DLD1 (cell line): ENCODE measurements around the gene TNIP1.

Experiments
- in situ Hi-C: cut with HindIII; loops from 2 replicates; pipeline ENCODE4 v1.10.0; 2017; ENCODE audit warnings: low sequenced_read_pairs

Gene TNIP1

GRCh38 chr5:151067632-151068432 lies 13.0 kb downstream of the TNIP1 start:
- in situ Hi-C loops = no loop called here

DNA sequence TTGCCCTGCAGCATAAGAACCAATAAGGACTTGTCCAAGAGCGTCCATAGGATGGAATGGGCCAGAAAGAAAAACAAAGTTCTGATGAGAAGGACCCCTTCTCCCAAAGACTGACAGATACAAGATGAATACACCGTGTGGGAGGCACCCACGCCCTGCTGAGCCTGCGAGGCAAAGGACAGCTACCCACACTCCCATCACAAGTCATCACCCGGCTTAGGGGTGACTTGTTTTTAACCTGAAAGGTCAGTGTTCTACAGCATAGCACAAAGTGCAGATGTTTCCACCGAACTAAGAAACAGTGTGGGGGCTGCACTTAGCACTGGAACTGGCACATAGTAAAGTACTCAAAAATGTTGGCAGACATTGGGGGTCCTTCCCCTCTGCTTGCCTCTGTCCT lies 13.9 kb downstream of the TNIP1 start:
- in situ Hi-C loops = no loop called here

GRCh38 chr5:151065609-151066008 lies 15.2 kb downstream of the TNIP1 start:
- in situ Hi-C loops = no loop called here

DNA sequence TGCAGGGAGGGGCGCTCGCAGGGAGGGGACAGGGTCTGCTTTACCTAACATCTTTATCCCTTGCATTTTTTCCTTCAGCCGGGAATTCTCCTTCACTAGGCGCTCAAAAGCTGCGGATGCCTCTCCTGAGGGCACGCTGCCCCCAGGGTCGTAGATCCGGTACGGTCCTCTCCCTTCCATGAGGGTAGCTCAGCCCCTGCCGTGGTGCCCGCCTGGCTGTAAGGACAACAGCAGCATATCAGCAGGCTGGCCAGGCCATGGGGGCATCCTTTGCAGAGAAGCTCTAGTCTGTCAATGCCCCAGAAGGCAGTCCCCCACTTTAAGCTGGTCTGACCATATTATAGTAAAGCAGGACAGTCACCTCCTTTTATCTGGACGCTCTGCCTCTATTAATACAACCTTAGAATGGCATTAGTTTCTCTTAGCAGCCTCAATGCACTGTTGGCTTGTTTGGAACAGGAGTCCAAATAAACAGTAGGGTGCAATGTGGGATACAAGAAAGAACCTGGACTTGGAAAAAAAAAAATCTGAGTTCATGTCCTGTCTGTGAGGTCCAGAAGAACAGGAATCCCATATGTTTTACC lies 15.8 kb downstream of the TNIP1 start:
- in situ Hi-C loops = no loop called here

DNA sequence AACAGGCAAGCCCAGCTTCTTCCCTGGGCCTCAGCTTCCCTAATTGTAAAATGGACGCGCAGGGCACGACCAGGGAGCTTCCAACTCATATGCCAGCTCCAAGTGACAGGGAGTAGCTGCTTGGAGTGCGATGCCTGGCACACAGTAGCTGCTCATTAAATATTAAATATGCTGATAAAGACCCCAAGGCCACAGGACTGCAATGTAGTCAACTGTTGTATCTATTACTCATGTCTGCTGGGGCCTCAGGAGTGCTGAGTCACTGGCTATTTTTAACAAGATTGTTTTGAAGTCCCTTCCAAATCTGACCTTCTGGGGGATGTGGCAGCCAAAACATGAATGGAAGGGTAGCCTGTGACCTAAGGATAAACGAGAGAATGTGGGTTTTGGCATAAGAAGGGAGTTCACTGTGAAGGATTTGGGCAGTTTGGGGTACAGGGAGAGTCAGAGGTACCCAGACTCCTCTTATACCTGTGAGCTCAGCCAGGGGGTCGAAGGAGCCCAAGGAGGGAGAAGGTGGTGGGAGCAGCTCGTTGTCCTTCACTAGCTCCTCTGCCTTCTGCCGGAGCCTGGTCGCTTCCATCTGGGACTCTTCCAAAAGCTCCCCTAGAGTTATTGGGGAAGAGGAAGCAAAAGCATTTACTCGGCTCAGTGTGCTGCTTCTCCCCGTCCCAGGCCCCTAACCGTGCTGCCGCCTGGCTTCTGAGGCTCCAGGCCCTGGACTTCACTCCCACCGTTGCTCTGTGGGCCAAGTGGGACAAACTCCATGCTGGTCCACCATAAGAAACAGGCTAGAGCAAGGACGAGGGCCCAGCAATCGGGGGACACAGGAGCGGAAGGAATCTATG lies 17.5 kb downstream of the TNIP1 start:
- in situ Hi-C loops = no loop called here

DNA sequence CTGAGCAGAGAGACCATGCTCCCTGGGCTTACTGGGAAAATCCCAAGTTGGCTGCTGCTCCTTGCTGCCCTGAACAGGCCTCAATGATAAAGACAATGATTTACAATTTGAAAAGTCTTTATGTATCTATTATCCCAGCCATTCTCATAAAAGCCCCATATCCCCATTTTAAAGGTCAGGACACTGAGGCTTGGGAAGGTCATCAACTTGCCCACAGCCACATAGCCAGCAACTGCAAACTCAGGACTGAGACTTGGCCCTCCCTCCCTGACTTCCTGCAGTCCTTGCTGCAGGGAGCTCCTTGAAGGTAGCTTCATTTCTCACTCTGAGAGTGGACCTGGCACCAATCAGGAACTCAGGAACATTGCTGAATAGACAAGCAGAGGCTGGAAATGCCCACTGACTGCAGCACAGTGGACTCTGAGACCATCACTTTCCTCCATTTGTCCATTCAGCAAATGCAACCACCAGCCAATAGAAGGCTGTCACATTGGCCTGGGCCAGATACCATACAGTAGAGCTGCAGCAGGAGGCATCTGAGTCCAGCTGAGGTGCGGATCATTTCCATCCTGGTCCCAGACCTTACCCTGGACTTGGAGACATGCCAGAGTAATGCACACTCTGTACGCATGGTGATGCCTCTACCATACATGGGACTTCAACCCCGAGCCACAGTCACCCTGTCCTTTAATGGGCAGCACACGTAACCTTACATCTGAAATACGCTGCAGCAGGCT lies 18.3 kb downstream of the TNIP1 start:
- in situ Hi-C loops = no loop called here

- in situ Hi-C loops = no loop called here
These were observed 20.1 kb downstream of the TNIP1 start for GRCh38 chr5:151060742-151061141.

DNA sequence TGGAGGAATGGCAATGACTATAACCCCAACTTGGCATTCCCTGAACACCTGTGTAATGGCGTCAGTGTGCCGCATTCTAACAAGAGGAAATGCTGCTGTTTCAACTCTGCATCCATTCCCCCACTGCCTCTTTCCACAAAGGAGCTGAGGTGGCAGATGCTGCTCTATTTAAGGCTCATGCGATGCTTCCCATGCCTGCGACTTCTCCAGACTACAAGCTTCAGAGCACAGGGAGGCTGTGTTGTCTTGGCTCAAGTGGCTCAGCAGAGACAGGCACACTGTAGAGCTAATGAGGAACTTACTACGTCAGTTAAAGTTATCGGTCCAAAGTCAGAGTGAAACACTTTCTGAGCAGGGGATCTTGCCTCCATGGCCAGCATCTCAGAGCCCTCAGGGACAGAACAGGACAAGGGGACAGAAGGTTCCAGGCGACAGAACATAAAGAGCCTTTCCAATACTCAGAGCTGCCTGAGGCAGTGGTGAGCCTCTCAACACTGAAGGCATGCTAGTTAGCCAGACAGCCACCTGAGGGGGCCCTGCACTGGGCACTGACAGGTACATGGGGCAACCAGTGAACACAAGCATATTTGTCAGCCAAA lies 21.8 kb downstream of the TNIP1 start:
- in situ Hi-C loops = no loop called here

- in situ Hi-C loops = no loop called here
These were observed 22.5 kb downstream of the TNIP1 start for GRCh38 chr5:151058301-151058700.

- in situ Hi-C loops = no loop called here
These were observed 24.2 kb downstream of the TNIP1 start for GRCh38 chr5:151056379-151057325.

GRCh38 chr5:151055336-151055735 lies 25.5 kb downstream of the TNIP1 start:
- in situ Hi-C loops = no loop called here

GRCh38 chr5:151054709-151055108 lies 26.1 kb downstream of the TNIP1 start:
- in situ Hi-C loops = no loop called here

DNA sequence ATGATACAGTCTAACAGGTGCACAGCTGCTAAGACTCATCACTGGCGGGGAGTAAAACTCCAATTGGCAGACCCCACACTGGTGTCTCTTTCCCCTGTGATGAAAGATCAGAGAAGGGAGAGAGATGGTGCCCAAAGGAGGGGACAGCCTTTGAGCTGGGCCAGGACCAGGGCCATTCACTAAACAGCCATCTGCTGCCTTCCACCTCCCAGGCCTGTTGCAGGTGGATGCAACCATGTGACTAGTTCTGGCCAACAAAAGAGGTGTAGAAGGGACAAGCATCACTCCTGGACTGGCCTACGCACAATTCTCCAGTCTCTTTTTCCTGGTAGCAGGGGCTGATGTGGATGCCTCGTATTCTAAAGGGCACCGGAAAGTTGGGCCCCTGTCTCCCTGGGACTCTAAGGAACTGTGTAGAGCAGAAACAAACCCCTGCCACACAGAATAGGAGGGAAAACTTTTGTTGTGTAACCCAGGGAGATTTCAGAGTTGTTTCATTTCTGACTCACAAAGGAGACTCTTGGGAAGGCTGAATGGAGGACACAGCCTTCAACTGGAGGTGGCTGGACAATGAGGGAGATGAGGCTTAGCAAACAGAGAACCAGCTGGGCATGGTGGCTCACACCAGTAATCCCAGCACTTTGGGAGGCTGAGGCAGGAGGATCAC lies 26.9 kb downstream of the TNIP1 start:
- in situ Hi-C loops = no loop called here

DNA sequence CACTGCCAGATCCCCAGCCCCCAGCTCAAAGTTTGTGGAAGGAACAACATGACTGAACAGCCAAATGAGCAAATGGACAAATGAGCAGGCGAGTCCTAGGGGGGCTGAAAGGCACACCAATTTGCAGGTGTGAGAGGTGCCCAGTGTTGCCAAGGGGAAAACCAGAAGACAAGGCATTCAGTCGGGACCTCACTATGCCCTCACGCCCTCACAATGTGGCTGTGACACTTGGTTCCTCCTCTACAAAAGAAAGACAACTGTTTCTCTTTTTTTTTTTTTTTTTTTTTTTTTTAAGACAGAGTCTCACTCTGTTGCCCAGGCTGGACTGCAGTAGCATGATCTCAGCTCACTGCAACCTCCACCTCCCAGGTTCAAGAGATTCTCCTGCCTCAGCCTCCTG lies 28.0 kb downstream of the TNIP1 start:
- in situ Hi-C loops = no loop called here

- in situ Hi-C loops = no loop called here
These were observed 28.8 kb downstream of the TNIP1 start for GRCh38 chr5:151051931-151052608.

- in situ Hi-C loops = no loop called here
These were observed 29.5 kb downstream of the TNIP1 start for GRCh38 chr5:151051066-151051930.

DNA sequence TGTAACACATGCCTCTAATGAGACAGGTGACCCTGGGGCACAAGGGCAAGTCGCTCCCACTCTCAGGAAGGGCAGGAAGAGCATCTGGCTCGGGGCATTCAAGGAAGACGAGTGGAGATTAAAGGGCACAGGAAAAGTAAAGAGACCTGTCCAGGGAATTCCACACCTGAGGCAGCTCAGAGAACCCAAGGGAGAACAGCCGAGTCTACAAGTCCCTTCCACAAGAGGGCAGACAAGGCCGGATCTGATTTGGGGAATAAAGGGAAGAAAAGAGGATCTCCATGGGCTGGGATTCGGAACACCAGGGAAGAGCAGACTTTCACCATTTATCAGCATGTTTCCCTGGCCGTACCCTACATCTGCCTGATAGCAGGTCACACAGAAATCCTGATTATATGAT lies 32.3 kb downstream of the TNIP1 start:
- in situ Hi-C loops = no loop called here
